ENCODE measurements around the gene RELN.
"Not testable (repeated sequence)": the region's sequence is repeated elsewhere in the genome, so short reads cannot be mapped to it uniquely, and the experiment has no call there.

RELN gene

DNA sequence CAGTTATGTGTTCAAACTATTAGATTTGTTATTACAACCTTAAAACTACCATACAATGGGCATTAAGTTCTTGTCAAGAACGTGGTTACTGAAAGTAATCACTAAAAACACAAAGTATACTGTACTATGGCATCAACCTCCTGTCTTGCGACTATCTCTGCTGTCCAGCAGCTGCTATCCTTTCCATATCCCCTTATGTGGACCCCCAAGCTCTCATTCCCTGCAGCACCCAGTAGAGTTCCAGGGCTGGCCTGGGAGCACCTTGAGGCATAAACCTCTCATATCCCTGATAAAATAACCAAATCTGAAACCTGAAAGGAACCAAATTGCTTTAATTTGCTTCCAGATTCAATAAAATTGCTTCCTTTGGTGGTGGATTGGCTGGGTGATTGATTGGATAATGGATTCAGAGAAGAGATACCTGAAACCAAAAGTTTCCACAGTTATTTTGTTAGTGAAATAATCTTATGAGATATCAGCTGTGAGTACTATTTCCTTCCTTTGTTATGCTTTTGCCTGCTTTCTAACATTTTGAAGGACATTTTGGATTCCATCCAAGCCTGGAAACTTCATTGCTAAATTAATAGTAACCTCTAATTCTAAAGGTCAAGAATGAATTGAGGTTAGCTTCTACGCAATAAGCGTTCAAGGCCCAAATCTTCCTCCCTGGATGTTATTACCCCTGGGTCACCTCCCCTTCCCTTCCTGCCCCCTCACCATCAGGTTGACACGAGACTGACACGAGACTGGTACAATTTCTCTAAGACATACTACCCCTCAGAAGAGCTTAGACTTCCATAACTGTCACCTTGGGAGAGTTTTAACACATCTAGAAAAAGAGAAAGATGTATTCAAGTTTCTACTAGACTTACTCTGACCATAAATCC, 48.8 kb downstream of the RELN start:
- no peak for DNase-seq

DNA sequence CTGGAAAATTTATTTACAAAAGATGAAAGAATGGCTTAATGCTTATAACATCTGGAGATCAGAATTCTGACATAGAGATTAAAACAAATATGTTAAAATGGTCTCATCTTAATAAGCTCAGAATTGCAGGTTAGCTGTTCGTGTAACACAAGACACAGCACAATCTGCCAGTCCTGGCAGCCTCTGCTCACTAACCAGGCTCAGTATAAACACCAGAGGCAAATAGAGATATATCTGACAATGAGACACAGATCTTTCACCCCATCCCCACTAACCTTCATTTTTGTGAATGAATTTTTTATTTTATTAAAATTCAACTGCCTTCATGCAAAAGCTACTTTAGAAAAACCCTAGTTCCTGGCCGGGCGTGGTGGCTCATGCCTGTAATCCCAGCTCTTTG, 51.8 kb downstream of the RELN start:
- DNase-seq = no peak

GRCh38 chr7:103936558-103936957, 52.9 kb downstream of the RELN start:
- DNase-seq = no peak

GRCh38 chr7:103934508-103934907, 55.0 kb downstream of the RELN start:
- no peak for DNase-seq

GRCh38 chr7:103932389-103932788, 57.1 kb downstream of the RELN start:
- no peak for DNase-seq

DNA sequence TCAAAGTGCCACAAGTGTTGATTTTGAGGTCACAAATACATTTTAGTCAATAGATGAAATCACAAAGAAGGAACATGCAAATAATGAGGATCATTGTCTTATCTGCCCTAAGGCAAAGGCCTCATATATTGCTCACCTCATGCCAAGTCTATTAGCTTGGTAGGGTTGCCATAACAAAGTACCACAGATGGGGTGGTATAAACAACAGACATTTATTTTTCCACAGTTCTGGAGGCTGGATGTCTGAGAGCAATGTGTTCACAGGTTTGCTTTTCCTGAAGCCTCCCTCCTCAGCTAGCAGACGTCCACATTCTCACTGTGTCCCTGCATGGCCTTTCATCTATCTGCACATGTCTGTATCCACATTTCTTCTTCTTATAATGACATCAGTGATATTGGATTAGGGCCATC, 59.6 kb downstream of the RELN start:
- DNase-seq = no peak

DNA sequence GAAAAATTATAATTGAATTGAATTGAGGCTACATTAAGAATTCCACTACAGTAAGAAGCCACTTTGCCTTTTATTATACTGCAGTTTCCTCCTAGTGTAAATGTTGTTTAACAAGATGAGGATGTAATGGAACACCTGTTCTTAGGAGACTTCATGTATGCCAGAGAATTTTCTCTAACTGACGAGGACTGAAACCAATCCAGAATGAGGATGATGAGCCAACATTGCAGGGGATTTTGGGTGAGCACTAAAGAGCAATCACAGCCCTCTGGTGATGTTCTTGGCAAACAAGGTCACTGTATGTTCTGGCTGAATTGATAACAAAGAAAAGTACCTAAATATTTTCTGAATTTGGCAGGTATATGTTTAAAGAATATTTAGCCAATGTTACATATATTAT, 60.9 kb downstream of the RELN start:
- DNase-seq = no peak

GRCh38 chr7:103924184-103924583, 65.3 kb downstream of the RELN start:
- no peak for DNase-seq

GRCh38 chr7:103922407-103922806, 67.1 kb downstream of the RELN start:
- no peak for DNase-seq

DNA sequence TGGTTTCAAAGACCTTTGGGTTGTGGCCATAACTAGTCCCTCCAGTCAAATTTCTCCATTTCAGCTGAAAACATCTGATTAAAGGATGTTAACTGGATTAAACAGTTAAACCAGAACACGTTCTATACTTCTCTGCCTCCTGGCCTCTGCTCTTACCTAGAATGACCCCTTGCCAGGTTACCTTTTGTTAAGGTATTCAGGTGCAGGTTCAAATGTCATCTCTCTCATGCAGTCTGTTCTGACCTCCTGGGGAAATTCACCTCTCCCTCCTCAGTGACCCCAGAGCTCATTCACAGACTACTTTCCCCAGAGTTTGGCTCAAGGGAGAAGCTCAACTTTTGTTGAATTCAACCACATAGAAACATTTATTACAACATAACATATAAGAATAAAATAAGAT, 67.8 kb downstream of the RELN start:
- no peak for DNase-seq

GRCh38 chr7:103919272-103919868, 70.1 kb downstream of the RELN start:
- no peak for DNase-seq

DNA sequence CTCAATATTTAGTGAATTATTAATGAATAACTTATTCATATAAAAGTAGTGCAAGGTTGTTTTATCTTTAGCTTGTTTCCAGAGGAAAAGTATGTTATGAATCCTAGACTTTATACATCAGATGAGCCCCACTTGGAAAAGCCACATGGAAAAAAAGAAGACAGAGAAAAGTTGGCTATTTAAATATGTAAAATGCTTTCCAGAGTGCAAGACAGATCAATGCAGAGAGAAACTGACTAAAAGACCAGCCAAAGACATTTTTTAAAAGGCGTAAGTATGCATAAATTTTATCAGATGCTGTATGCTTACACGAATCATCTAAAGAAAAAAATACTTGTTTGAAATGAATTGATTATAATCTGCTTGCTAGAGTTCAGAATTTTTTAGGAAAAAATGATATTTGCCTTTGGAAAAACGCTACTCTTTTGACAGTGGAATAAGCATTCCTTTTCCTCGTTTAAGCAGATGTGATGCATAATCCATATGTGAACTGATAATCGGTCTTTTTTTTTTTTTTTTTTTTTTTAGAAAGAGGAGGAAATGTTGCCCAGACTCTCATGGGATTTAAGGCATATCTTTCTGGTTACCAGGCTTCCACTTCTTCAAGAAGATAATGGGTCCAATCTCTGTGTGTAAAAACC, 70.7 kb downstream of the RELN start:
- no peak for DNase-seq

GRCh38 chr7:103915680-103916357, 73.6 kb downstream of the RELN start:
- no peak for DNase-seq

DNA sequence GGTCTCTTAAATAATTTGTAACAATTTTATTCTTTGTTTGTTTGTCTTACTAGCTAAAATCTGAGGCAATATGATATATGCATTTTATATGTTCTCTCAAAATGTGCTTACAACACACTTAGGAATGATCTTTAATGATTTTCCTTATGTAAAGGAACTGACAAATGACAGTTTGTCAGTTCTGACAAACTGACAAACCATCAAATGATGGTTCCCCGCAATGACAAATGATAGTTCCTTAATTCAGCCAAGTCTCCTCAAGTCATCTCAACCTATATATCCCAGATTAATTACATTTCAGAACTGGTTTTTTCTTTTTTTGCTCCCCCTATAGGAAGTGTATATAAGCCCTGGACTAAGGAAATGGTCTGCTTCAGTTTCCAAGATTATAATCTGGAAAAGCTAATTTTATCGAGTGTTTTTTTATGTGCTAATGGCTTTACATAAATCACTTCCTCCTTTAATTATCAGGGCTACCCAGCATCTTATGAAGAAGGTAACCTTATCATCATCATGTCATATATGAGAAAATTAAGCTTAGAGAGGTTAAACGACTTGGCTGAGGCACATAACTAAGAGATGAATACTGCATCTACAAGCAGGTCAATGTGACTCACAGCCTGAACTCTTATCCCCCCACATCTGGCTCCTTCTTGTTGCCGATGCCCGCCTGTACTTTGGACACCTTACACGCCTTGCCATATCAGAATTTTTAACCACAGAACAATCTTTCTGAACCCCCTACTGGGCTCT, 75.1 kb downstream of the RELN start:
- no peak for DNase-seq

- no peak for DNase-seq
Measured at GRCh38 chr7:103912891-103913605, 76.4 kb downstream of the RELN start.

DNA sequence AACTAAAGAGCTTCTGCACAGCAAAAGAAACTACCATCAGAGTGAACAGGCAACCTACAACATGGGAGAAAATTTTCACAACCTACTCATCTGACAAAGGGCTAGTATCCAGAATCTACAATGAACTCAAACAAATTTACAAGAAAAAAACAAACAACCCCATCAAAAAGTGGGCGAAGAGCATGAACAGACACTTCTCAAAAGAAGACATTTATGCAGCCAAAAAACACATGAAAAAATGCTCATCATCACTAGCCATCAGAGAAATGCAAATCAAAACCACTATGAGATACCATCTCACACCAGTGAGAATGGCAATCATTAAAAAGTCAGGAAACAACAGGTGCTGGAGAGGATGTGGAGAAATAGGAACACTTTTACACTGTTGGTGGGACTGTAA, 78.4 kb downstream of the RELN start:
- DNase-seq = not testable (repeated sequence)

DNA sequence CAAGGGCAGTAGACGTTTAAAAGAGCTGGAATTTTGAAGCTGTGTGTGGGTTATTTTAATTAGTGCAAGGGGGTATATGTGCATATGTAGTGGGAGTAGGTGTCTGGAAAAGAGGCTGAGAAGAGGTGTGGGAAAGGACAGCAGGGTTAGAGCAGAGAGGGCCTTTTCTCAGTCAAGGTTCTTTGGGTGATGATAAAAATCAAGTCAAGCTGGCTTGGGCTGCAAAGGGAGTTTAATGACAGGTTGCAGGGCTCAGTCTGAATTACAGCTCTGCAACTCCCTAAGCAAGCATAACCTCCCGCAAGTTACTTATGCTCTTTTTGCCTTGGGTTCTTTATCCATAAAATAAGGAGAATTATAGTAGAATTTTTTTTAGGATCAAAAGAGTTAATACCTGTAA, 83.5 kb downstream of the RELN start:
- no peak for DNase-seq

DNA sequence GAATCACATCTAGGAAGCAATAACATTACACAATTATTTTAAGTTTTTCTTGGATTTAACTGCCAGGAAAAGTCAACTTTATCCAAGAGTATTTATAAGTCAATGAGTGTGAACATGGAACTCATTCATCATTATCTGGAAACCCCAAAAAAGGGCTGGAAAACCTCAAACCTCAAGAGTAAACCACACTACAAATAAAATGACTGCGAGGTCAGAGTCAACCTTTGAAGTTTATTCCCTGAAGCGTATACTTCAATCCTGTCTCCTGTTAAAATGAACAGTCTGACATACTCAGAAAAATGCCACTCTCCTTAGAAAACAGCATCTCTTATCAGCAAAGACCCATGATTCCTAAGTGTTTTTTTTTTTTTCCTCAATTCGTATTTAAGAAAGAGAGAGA, 86.5 kb downstream of the RELN start:
- DNase-seq = no peak

DNA sequence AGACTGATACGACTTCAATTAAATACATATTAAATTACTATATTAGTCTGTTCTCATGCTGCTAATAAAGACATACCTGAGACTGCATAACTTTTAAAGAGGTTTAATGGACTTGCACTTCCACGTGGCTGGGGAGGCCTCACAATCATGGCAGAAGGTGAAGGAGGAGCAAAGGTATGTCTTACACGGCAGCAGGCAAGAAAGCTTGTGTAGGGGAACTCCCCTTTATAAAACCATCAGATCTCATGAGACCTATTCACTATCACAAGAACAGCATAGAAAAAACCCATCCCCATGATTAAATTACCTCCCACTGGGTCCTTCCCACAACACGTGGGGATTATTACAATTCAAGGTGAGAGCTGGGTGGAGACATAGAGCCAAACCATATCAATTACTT, 92.6 kb downstream of the RELN start:
- not testable (repeated sequence) for DNase-seq

GRCh38 chr7:103894656-103895596, 94.5 kb downstream of the RELN start:
- DNase-seq = no peak

DNA sequence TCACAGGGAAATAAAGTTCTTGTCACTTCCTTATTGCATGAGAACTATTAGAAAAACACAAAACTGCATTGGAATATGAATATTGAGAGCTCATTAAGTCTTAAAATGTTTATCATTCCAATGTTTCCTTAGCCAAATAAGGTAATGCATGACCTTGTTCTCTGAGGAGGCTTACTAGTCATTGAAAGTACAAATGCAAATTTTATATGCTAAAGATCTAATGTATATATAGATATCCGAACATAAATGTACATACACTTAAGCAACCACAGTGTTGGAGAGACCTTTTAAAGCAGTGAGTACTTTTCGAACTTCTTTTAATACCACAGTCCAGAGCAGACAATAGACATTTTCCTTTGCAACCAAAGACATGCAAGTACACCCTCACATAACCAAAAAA, 96.1 kb downstream of the RELN start:
- no peak for DNase-seq

All from DMS79 treated with DMSO at 0.1 percent for 48 hours (cell line).